ENCODE data around the gene ARPP21.

- no peak for TF ChIP-seq CTCF (conservative IDR thresholded peaks at IDR 0.05)
- TF ChIP-seq ZFX (IDR thresholded peaks at IDR 0.05), result no peak
Measured at GRCh38 chr3:35744419-35744818, 105.1 kb downstream of the ARPP21 start.
